PC-3 (cell line): Measurements from ENCODE around the gene ACOXL. TPM values are rescaled to one million over a fixed set of nuclear protein-coding genes. Genes with fewer than 3 reads are reported as not detected.

ENCODE experiments used
- ATAC-seq: fragments of 200-7000 bp; cut with Tn5 transposase; 2 replicates; pipeline ENCODE4 v1.9.1; 2020; ENCODE audit warnings: mild to moderate bottlenecking, moderate library complexity
- BruUV-seq: library from RNA; stranded (reverse); fragments of 400-500 nt; replicated peaks from 2 replicates; lab custom pipeline; 2021; lab: Mats Ljungman, UMichigan
- CTCF ChIA-PET: fragments of 300-600 bp; sonication (Branson Sonifier 250); formaldehyde crosslinking; loops from one replicate; lab custom pipeline; 2022; ENCODE audit warnings: antibody characterized with exemption; lab: Charles Lee
- POLR2A ChIA-PET: fragments of 300-600 bp; sonication (Branson Sonifier 250); formaldehyde crosslinking; loops from one replicate; lab custom pipeline; 2022; ENCODE audit warnings: antibody characterized with exemption; ENCODE audit not compliant: unreplicated experiment; lab: Charles Lee
- DNase-seq: peaks from one replicate; pipeline ENCODE4 v3.0.0-alpha.2; 2015
- H2AFZ ChIP-seq: fragments of 300-600 bp; sonication (generic); 2 replicates; pipeline ENCODE4 v1.6.0; 2016; ENCODE audit warnings: antibody characterized with exemption, low read length
- H3F3A ChIP-seq: fragments of 300-600 bp; sonication (generic); one replicate; pipeline ENCODE4 v1.6.0; 2017; ENCODE audit warnings: antibody characterized with exemption, low read length, control low read depth, mild to moderate bottlenecking; ENCODE audit not compliant: unreplicated experiment
- H3K27ac ChIP-seq: fragments of 300-600 bp; sonication (generic); 2 replicates; pipeline ENCODE4 v1.5.1; 2016; ENCODE audit warnings: mild to moderate bottlenecking, low read length
- H3K27me3 ChIP-seq: fragments of 300-600 bp; sonication (generic); 2 replicates; pipeline ENCODE4 v1.6.1; 2016; ENCODE audit warnings: low read length, mixed read lengths
- H3K36me3 ChIP-seq: fragments of 300-600 bp; sonication (generic); 2 replicates; pipeline ENCODE4 v1.6.1; 2016; ENCODE audit warnings: low read depth, mixed run types, low read length, mixed read lengths
- H3K4me1 ChIP-seq: fragments of 300-600 bp; sonication (generic); 2 replicates; pipeline ENCODE4 v1.5.1; 2016; ENCODE audit warnings: low read length; ENCODE audit not compliant: insufficient read depth
- H3K4me2 ChIP-seq: fragments of 300-600 bp; sonication (generic); 2 replicates; pipeline ENCODE4 v1.6.0; 2016; ENCODE audit warnings: low read length
- H3K4me3 ChIP-seq: fragments of 300-600 bp; sonication (generic); 2 replicates; pipeline ENCODE4 v1.5.1; 2016; ENCODE audit warnings: mild to moderate bottlenecking, low read length, mixed read lengths
- H3K79me2 ChIP-seq: fragments of 300-600 bp; sonication (generic); 2 replicates; pipeline ENCODE4 v1.6.1; 2017; ENCODE audit warnings: low read length, mixed read lengths
- H3K9ac ChIP-seq: fragments of 300-600 bp; sonication (generic); 2 replicates; pipeline ENCODE4 v1.6.0; 2016; ENCODE audit warnings: mild to moderate bottlenecking, low read length
- H3K9me2 ChIP-seq: fragments of 300-600 bp; sonication (generic); replicated peaks from 2 replicates; pipeline ENCODE4 v1.6.1; 2016; ENCODE audit warnings: mixed run types, low read length, mixed read lengths
- H3K9me3 ChIP-seq: fragments of 300-600 bp; sonication (generic); 2 replicates; pipeline ENCODE4 v1.6.1; 2016; ENCODE audit warnings: low read length, mixed read lengths
- H4K20me1 ChIP-seq: fragments of 300-600 bp; sonication (generic); 2 replicates; pipeline ENCODE4 v1.6.1; 2016; ENCODE audit warnings: low read length, mixed read lengths
- EZH2 ChIP-seq: fragments of 300-600 bp; sonication (generic); IDR thresholded peaks from one replicate; pipeline ENCODE4 v1.6.1; 2017; ENCODE audit warnings: antibody characterized with exemption, mild to moderate bottlenecking, low read length; ENCODE audit not compliant: unreplicated experiment
- EZH2phosphoT487 ChIP-seq: fragments of 300-600 bp; sonication (generic); IDR thresholded peaks from 2 replicates; pipeline ENCODE4 v1.6.1; 2018; ENCODE audit warnings: mild to moderate bottlenecking, antibody characterized with exemption, low read length, borderline replicate concordance
- intact Hi-C: fragments of 100-400 bp; cut with micrococcal nuclease; formaldehyde crosslinking; loops from 2 replicates; pipeline ENCODE4 v1.9.0; 2023
- total RNA-seq: library from RNA; depleted of rRNA; stranded (reverse); fragments of >200 nt; gene quantifications from 2 replicates; pipeline ENCODE4 v1.2.3, GENCODE V29; 2014
- TF ChIP-seq, protein P1 (sequence below): fragments of 300-600 bp; sonication (generic); conservative IDR thresholded peaks from 2 replicates; pipeline ENCODE4 v1.5.1; 2017; ENCODE audit warnings: antibody characterized with exemption, low read depth, mild to moderate bottlenecking, low read length

The ACOXL gene
- total RNA-seq, 1 experiment from 2014 or later: 16.3 TPM

DNA sequence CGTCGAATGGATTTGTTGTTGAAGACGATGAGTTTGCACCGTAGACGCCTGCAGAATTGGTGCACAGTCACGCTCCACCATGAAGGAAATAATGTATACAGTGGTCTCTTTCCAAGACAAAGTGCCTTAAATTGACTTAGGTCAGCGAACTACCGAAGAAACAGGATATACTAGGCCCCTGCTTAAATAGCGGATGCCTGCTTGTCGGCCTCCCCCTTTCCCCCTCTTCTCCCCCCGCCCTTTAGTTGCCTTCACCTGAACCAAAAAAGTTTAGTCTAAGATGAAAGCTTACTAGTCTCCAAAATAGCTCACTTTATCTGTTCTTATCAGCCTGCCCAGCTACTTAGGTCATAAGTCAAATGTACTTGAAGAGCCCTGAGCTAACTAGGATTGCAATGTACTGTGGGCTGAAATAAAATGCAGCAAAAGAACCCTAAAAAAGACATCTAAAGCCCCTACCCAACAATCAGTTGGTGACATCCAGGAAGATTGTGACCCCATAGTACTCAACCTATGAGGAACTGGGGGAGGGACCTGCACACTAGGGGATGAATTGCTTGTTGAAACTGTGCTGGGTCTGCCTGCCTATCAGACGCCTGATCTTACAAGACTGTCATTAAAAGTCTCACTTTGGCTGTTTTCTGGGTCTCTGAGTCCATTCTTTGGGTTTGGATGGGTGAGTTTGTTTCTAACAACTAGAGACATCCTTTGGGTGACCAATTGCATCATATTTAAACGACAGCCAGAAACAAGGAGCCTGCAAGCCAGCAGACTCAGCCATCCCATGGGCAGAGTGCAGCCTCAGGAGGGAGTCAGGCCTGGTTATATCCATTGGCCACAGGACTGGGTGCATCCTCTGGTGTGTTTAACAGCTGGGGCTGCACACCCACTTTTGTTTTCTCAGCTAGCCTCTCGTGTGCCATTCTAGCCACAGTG is 14.5 kb downstream of the ACOXL start:
- no peaks in the 10 kb centered on the region for H3K36me3 ChIP-seq
- H3K27ac ChIP-seq: peak overlapping the region; percentile 89
- peak overlapping the region; percentile 80 for H3K4me2 ChIP-seq
- no peaks in the 10 kb centered on the region for H3K9me3 ChIP-seq
- no peak for DNase-seq
- peaks cover 69% of the 10 kb centered on the region for H3K79me2 ChIP-seq
- no peaks in the 10 kb centered on the region for H3K9me2 ChIP-seq
- 0 out of 2 replicates have a peak overlapping the region, but pooled peaks have one; percentile 1 for H3K9ac ChIP-seq
- no peak overlapping the region for H2AFZ ChIP-seq
- ChIA-PET POLR2A (no interaction called here), CTCF (no interaction called here)
- peaks cover 68% of the 10 kb centered on the region for H3K4me1 ChIP-seq
- no peaks in the 10 kb centered on the region for H3K27me3 ChIP-seq
- H3K4me3 ChIP-seq: no peak overlapping the region
- peak; percentile 41 for ATAC-seq
- TF ChIP-seq, protein P1, sequence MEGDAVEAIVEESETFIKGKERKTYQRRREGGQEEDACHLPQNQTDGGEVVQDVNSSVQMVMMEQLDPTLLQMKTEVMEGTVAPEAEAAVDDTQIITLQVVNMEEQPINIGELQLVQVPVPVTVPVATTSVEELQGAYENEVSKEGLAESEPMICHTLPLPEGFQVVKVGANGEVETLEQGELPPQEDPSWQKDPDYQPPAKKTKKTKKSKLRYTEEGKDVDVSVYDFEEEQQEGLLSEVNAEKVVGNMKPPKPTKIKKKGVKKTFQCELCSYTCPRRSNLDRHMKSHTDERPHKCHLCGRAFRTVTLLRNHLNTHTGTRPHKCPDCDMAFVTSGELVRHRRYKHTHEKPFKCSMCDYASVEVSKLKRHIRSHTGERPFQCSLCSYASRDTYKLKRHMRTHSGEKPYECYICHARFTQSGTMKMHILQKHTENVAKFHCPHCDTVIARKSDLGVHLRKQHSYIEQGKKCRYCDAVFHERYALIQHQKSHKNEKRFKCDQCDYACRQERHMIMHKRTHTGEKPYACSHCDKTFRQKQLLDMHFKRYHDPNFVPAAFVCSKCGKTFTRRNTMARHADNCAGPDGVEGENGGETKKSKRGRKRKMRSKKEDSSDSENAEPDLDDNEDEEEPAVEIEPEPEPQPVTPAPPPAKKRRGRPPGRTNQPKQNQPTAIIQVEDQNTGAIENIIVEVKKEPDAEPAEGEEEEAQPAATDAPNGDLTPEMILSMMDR: no peak
- TF ChIP-seq EZH2phosphoT487: no peak
- no peak for TF ChIP-seq EZH2
- BruUV-seq: TSS peak; percentile 40
- intact Hi-C loops: no loop called here
- H4K20me1 ChIP-seq: no peaks in the 10 kb centered on the region
- no peaks in the 10 kb centered on the region for H3F3A ChIP-seq

DNA sequence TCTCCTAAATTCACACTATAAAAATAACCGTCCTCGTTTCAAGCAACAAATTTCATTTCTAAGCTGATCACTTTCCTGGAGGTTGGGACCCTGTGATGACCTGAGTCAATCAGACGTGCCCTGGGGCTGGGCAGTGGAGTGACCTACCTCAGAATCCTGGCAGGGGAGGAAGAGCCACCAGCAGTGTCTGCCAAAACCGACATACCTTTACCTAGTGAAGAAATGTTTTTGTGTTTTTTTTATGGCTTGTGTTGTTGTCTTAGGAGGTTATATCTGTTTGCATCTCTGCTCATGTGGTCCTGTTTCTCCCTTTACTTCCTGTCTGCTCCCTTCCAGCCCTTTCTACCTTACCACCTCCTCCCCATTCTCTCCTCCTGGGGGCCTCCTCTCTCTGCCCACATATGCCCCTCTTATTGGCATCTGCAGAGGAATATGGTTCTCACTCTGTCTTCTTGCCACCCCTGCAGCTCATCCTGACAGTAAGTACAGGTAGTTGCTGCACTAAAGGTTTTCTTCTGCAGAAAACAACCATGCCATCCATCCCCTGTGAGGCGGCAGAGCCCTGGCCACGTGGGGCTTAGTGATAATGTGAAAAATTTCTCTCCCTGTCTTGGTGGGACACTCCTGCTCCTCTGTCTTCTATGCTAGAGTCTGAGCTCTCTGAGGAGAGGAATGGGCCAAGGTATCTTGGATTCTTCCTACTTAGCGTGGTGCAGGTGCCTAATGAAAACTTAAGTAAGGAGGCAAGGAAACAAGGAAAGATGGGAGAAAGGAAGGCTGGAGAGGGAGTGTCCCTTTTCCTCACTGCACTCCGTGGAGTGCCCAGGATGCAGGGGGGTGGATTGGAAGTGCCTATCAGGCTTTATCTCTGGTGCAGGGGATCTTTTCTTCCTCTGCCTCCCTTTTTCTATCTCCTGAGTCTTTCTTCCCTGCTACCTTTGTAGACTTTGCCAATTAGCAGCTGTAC is 15.4 kb downstream of the ACOXL start:
- peak; percentile 86 for DNase-seq
- Histone ChIP-seq H3K9me2 (no peaks in the 10 kb centered on the region), H3K79me2 (peaks cover 69% of the 10 kb centered on the region), H3K9me3 (no peaks in the 10 kb centered on the region), H4K20me1 (no peaks in the 10 kb centered on the region), H3F3A (no peaks in the 10 kb centered on the region), H3K36me3 (no peaks in the 10 kb centered on the region), H3K9ac (peak overlapping the region; percentile 50), H2AFZ (peak overlapping the region; percentile 18; the same call in 1 of the 2 replicates), H3K4me2 (peak overlapping the region; percentile 80), H3K27me3 (no peaks in the 10 kb centered on the region), H3K4me1 (peaks cover 58% of the 10 kb centered on the region), H3K4me3 (peak overlapping the region; percentile 49), H3K27ac (peak overlapping the region; percentile 89)
- ChIA-PET CTCF (interaction anchor here (0.5 kb wide), 1 partner anchor 54 kb away, joined by 3 read pairs; no protein-coding TSS in a partner anchor), POLR2A (interaction anchor here (0.6 kb wide), 1 partner anchor 14 kb away, joined by 3 read pairs; no protein-coding TSS in a partner anchor)
- TF ChIP-seq, protein P1: no peak
- no peak for TF ChIP-seq EZH2phosphoT487
- no peak for TF ChIP-seq EZH2
- intact Hi-C loops: no loop called here
- BruUV-seq: TSS peak; percentile 24
- ATAC-seq: peak; percentile 62
